Common myeloid progenitor, CD34-positive (primary cell): ENCODE data around the gene AGBL1.

Experiments used
- CTCF ChIA-PET: fragments of 350-600 bp; sonication (Branson Sonifier 250); formaldehyde crosslinking; loops from one replicate; lab custom pipeline; 2021; ENCODE audit warnings: antibody characterized with exemption; lab: Charles Lee
- POLR2A ChIA-PET: fragments of 350-600 bp; sonication (Branson Sonifier 250); formaldehyde crosslinking; loops from one replicate; lab custom pipeline; 2021; ENCODE audit warnings: antibody characterized with exemption; lab: Charles Lee
- DNase-seq, 3 donors: peaks; one replicate each; pipeline versions ENCODE4 v3.0.0 to v3.0.0-alpha.2; 2013
- H3K27ac ChIP-seq, 2 experiments: 1 replicate in 1 of 2; 2 replicates in 1 of 2; pipeline ENCODE4 v1.7.0; 2013; ENCODE audit warnings: inconsistent platforms in 2 of 2, low read length in 2 of 2, mild to moderate bottlenecking in 2 of 2, low read depth in 1 of 2, moderate library complexity in 1 of 2; ENCODE audit not compliant: severe bottlenecking in 2 of 2, insufficient read depth in 1 of 2, poor library complexity in 1 of 2
- H3K27me3 ChIP-seq, 5 experiments: replicated peaks in 2 of 5; 1 replicate in 3 of 5; 2 replicates in 2 of 5; pipeline versions ENCODE4 v1.6.1 to v1.7.0; 2013; ENCODE audit warnings: low read length in 4 of 5, mild to moderate bottlenecking in 2 of 5, moderate library complexity in 2 of 5, inconsistent platforms in 1 of 5; ENCODE audit not compliant: insufficient read depth in 5 of 5, control insufficient read depth in 4 of 5
- H3K36me3 ChIP-seq, 4 experiments: 1 replicate in 2 of 4; 2 replicates in 2 of 4; pipeline versions ENCODE4 v1.6.1 to v1.7.0; 2013; ENCODE audit warnings: low read length in 3 of 4, control low read depth in 1 of 4, mild to moderate bottlenecking in 1 of 4; ENCODE audit not compliant: control insufficient read depth in 4 of 4, insufficient read depth in 4 of 4
- H3K4me1 ChIP-seq, 4 experiments: 1 replicate in 3 of 4; 2 replicates in 1 of 4; pipeline versions ENCODE4 v1.6.1 to v1.7.1; 2013; ENCODE audit warnings: low read length in 3 of 4, mild to moderate bottlenecking in 3 of 4, control low read depth in 1 of 4, inconsistent platforms in 1 of 4, moderate library complexity in 1 of 4; ENCODE audit not compliant: control insufficient read depth in 4 of 4, insufficient read depth in 4 of 4; ENCODE audit errors: control extremely low read depth in 1 of 4
- H3K4me3 ChIP-seq, 7 experiments: 1 replicate in 4 of 7; 2 replicates in 3 of 7; pipeline versions ENCODE4 v1.5.1 to v1.7.0; 2013; ENCODE audit warnings: mild to moderate bottlenecking in 7 of 7, low read length in 6 of 7, moderate library complexity in 6 of 7, inconsistent platforms in 2 of 7, low read depth in 2 of 7, control low read depth in 1 of 7; ENCODE audit not compliant: insufficient read depth in 4 of 7, control insufficient read depth in 1 of 7; ENCODE audit errors: extremely low read depth in 1 of 7
- H3K9me3 ChIP-seq, 5 experiments: 1 replicate in 4 of 5; 2 replicates in 1 of 5; pipeline versions ENCODE4 v1.6.1 to v1.7.1; 2013; ENCODE audit warnings: low read length in 4 of 5, mild to moderate bottlenecking in 2 of 5, inconsistent platforms in 1 of 5, low read depth in 1 of 5, moderate library complexity in 1 of 5; ENCODE audit not compliant: control insufficient read depth in 4 of 5, insufficient read depth in 2 of 5; ENCODE audit errors: control extremely low read depth in 1 of 5
- WGBS: methylation state at CpG from one replicate; pipeline ENCODE4 v1.1.5; 2013; ENCODE audit not compliant: insufficient coverage; 5-methylcytosine and 5-hydroxymethylcytosine counted together

AGBL1 gene

DNA sequence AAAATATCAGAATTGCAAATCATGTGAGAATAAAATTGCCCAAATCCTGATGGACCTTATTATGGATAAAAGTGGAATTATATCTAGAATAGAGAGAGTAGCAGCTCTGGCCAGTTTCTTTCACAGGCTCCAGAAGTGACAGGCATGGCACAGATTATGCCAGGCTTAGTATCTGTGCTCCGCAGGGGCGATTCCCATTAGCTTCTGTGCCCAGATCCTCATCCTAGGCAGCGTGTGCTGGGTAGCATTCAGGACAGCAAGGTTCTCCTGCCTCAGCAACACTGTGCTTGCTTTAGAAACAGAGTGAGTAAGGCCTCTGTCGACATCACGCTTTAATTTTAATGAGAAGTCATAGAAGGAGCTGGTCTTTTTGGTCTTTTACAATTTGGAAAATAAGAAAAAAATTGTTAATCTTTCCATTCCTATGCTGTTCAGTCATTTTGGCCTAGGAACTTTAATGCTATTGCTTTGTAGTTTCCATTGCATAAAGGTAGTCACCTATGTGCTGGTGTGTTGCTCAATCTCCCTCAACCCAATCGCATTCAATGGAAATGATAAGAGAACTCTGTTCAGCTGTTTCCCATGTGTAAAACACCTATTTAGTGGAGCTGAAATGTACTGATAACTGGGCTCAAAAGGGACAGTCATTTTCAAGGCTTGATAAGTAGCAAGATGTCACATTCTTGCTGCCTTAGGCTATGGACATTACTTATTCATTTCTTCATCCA, 770.1 kb downstream of the AGBL1 start:
- H3K27me3 ChIP-seq: no peaks in the 10 kb centered on the region
- no peak overlapping the region for H3K4me3 ChIP-seq
- H3K9me3 ChIP-seq: no peaks in the 10 kb centered on the region
- no peaks in the 10 kb centered on the region for H3K4me1 ChIP-seq
- no peaks in the 10 kb centered on the region for H3K36me3 ChIP-seq
- DNase-seq: no peak
- ChIA-PET POLR2A (no interaction called here), CTCF (no interaction called here)
- H3K27ac ChIP-seq: no peak overlapping the region
- 90% methylated on average over 5 of the region's 6 CpGs for WGBS

DNA sequence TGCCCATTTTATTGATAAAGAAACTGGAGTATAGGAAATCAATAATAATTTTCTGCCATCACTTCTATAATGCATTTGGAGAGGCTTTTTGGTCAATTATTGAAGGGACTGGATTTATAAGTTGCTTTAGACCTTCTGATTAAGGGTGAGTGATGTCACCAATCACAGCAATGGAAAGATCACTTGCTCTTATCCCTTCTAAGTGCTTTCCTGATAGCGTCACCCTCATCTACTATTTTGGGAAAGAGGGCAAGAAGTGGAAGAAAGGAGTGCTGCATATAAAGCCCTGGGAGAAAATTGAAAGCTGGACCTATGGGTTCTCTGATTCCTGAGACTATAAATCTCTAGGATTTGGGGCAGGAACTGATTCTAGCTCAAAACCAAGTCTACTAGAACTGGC, 771.3 kb downstream of the AGBL1 start:
- DNase-seq: no peak
- Histone ChIP-seq H3K9me3 (no peaks in the 10 kb centered on the region), H3K4me1 (no peaks in the 10 kb centered on the region), H3K27me3 (no peaks in the 10 kb centered on the region), H3K27ac (no peak overlapping the region), H3K36me3 (no peaks in the 10 kb centered on the region), H3K4me3 (no peak overlapping the region)
- CTCF ChIA-PET: no interaction called here
- 67% methylated on average over 1 of the region's 1 CpG for whole genome bisulfite sequencing
- POLR2A ChIA-PET: no interaction called here

DNA sequence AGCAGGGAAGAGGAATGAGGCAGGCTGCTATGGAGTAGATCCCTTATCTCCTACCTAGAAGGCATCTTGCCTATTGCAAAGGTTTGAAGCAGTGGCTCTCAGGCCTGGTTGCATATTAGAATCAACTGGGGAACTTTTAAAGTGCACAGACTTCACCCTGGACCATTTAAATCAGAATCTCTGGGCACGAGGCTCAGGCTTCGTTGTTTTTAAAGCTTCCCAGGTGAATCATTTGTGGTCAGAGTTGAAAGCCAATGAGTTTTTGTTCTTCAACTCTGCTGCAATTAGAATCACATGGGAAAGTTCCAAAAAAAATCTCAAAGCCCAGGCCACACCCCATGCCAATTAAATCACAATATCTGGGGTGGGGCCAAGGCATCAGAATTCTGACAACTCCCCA, 773.1 kb downstream of the AGBL1 start:
- H3K27ac ChIP-seq: no peak overlapping the region
- H3K4me3 ChIP-seq: no peak overlapping the region
- H3K9me3 ChIP-seq: no peaks in the 10 kb centered on the region
- ChIA-PET POLR2A (no interaction called here), CTCF (no interaction called here)
- DNase-seq: no peak
- no peaks in the 10 kb centered on the region for H3K4me1 ChIP-seq
- H3K36me3 ChIP-seq: no peaks in the 10 kb centered on the region
- no peaks in the 10 kb centered on the region for H3K27me3 ChIP-seq
- 79% methylated on average over 2 of the region's 2 CpGs for WGBS

- Histone ChIP-seq H3K4me1 (no peaks in the 10 kb centered on the region), H3K36me3 (no peaks in the 10 kb centered on the region), H3K4me3 (no peak overlapping the region), H3K9me3 (no peaks in the 10 kb centered on the region), H3K27ac (no peak overlapping the region), H3K27me3 (no peaks in the 10 kb centered on the region)
- ChIA-PET POLR2A (no interaction called here), CTCF (no interaction called here)
- WGBS: 91% methylated on average over 1 of the region's 1 CpG
- DNase-seq: no peak
These were observed 774.5 kb downstream of the AGBL1 start for GRCh38 chr15:86854176-86854575.

DNA sequence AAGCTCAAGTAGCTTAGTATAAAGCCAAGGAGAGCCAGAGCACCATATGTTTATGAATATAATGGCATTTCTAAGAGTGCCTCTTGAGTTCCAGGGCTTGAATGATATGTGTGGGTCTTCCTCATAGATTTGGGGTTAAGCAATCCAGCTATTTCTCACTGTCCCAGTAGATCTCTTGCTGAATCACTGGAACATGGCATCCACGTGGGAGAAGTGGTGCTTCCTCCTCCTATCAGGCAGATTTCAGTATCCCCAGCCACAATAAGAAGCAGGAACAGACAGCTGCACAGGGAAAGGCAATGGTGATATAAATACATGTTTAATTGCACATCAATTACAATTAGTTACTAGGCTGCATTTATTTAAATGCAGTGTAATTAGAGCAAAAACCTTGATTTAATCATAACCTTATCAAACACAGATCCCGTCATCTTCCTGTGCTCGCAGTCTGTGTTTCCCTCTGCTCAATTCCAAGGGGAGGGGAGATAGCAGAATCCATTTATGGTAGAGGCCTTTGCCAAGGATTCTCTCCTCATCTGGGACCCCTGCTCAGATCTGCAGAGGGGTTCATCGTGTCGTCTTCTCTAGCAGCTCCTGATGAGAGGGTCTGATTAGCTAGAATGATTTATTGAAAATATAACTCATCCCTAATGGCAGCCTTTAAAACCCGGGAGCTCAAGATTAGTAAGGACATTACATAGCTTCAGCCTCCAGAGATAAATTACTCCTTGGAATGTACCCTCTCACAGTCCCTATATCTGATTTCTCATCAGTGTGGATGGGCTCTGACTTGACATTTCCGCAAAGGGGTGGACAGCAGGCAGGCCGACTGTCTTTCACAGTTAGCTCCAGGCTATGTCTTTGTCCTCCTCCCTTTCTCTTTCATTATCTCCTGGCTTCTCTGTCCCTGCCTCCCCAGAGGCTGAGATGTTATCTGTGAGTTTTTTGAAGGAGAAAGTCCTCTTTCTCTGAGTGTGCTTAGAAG, 775.9 kb downstream of the AGBL1 start:
- Histone ChIP-seq H3K9me3 (no peaks in the 10 kb centered on the region), H3K4me3 (no peak overlapping the region), H3K27me3 (no peaks in the 10 kb centered on the region), H3K4me1 (no peaks in the 10 kb centered on the region), H3K36me3 (no peaks in the 10 kb centered on the region), H3K27ac (no peak overlapping the region)
- DNase-seq: no peak
- POLR2A ChIA-PET: no interaction called here
- WGBS: 100% methylated on average over 2 of the region's 8 CpGs
- CTCF ChIA-PET: interaction anchor here (1.0 kb wide), 1 partner anchor 10 kb away, joined by 3 read pairs; no protein-coding TSS in a partner anchor

DNA sequence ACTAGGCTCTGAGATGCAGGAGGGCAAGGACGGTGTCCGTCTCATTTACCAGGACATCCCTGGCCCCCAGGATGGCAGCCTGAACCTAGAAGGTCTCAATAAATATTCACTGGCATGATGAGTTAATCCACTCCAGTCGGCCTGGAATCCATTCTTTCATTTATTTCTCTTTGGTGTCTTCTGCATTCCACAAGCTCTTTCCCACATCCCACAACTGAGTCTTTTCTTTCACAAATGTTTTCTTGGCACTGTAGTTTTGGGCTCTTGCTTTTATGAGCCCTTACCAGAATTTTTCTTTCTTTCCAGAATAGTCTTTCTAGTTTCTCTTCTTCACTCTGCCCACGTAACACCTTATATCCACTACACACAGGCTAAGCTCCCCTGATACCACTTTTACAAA, 778.0 kb downstream of the AGBL1 start:
- no peaks in the 10 kb centered on the region for H3K36me3 ChIP-seq
- no peaks in the 10 kb centered on the region for H3K4me1 ChIP-seq
- no peak overlapping the region for H3K4me3 ChIP-seq
- H3K27ac ChIP-seq: no peak overlapping the region
- POLR2A ChIA-PET: interaction anchor here (0.6 kb wide), 1 partner anchor 179 kb away, joined by 3 read pairs; no protein-coding TSS in a partner anchor
- CTCF ChIA-PET: interaction anchor here (0.8 kb wide), 1 partner anchor 441 kb away, joined by 3 read pairs; no protein-coding TSS in a partner anchor
- 97% methylated on average over 3 of the region's 4 CpGs for WGBS
- H3K9me3 ChIP-seq: no peaks in the 10 kb centered on the region
- H3K27me3 ChIP-seq: no peaks in the 10 kb centered on the region
- DNase-seq: no peak
